ENCODE results near the gene AOC3. TPM values are rescaled to one million over a fixed set of nuclear protein-coding genes. Genes with fewer than 3 reads are reported as not detected.
"Not testable (repeated sequence)": the region's sequence is repeated elsewhere in the genome, so short reads cannot be mapped to it uniquely, and the experiment has no call there.

The AOC3 gene
- total RNA-seq, 1 donor from 2014 or later, result 61.7 TPM

DNA sequence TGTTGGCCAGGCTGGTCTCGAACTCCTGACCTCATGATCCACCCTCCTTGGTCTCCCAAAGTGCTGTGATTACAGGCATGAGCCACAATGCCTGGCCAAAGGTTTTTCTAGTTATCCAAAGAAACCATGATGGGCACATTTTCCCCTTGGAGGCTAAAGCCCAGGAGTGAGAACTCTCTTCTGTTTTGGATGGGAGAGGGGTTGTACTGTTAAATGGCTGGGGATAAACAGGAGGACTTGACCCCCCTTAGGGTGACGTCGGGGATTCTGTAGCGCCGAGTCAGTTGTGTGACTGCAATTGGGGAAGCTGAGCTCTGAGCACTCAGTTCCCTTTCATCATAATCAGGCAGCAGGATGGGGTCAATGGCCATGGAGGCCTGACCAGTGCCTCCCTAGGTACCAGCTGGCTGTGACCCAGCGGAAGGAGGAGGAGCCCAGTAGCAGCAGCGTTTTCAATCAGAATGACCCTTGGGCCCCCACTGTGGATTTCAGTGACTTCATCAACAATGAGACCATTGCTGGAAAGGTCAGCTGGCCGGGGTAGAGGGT is 4.1 kb downstream of the AOC3 start:
- intact Hi-C loops (cut with DNase I), result no loop called here
- no peak for ATAC-seq

DNA sequence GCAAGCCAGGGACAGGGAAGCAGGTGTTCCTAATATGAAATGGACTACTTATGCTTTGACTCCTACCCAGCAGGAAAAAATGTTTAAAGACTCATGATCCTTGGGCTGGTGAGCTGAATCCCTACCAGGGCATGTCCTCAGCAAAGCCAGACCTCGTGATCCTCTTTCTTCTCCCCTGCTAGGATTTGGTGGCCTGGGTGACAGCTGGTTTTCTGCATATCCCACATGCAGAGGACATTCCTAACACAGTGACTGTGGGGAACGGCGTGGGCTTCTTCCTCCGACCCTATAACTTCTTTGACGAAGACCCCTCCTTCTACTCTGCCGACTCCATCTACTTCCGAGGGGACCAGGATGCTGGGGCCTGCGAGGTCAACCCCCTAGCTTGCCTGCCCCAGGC is 5.1 kb downstream of the AOC3 start:
- DNase-seq (ENCODE audit: low spot score); ATAC-seq; intact Hi-C loops (cut with DNase I): not testable (repeated sequence)

More for the DNA sequence above, 4.1 kb downstream of the AOC3 start:
- DNase-seq (ENCODE audit: low spot score), result peak; percentile 47

DNA sequence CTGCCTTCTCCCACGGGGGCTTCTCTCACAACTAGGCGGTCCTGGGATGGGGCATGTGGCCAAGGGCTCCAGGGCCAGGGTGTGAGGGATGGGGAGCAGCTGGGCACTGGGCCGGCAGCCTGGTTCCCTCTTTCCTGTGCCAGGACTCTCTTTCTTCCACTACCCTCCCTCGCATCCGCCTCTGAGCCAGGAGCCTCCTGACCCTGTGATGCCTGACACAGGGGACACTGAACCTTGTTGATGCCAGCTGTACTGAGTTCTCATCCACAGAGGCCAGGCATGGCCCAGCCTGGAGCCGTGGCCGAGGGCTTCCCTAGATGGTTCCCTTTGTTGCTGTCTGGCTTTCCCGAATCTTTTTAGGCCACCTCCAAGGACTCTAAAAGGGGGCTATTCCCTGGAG is 5.5 kb downstream of the AOC3 start:
- DNase-seq (ENCODE audit: low spot score); ATAC-seq; intact Hi-C loops (cut with DNase I): not testable (repeated sequence)

DNA sequence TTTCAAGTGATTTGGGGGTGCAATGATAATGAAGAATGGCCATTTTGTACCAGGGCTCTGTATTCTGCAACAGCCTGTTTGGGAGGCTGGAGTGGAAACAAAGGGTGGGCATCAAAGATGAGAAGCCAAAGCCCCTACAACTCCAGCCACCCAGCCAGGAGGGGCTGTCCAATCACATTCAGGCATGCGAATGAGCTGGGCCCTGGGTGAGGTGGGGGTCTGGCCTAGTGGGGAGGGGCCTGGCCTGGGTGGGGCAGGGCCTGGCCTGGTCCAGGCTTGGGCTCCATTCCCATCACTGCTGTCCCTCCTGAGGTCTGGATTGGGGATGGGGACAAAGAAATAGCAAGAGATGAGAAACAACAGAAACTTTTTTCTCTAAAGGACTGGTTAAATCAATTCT is 6.4 kb downstream of the AOC3 start:
- DNase-seq (ENCODE audit: low spot score) (no peak), ATAC-seq (no peak)
- intact Hi-C loops (cut with DNase I), result no loop called here

DNA sequence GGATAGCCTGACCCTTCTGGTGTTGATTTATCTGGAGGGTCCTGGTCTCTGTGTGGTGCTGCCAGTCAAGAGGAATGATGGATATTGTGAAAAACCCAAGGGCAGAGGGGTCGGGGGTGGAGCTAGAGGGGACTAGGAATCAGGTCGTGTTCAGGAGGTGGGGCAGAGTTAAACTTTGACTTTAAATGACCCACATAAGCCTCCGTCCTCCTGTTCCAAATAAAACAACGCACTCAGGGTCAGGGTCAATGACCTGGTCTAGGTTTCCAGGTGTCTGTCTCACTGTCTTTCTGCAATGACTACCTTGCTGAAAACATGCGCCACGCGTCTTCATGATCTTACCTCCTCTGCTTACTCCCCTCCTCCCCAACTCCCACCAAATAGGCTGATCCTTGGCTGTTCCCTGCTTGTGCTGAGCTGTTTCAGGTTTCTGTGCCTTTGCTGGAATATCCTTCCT is 14.7 kb downstream of the AOC3 start:
- ATAC-seq, result no peak
- no peak for DNase-seq (ENCODE audit: low spot score)
- intact Hi-C loops (cut with DNase I), result no loop called here

DNA sequence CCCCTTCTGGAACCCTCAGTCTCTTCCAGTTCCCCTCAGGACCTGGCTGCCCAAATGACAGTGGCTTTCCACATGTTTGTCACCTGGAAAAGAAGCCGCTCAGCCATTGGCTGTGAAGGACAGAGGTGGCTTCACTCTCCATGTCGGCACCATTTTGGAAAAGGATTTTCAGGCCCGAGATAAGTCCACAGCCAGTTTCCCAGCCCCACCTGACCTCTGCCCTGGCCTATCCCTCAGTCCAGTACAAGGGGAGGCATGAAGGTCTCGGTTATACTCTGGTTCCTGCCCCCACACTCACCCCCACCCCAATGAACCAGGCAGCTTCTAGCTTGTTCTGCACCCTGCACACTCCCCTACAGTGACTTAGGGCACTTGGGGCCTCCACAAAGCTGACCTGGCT is 15.2 kb downstream of the AOC3 start:
- intact Hi-C loops (cut with DNase I), result no loop called here

DNA sequence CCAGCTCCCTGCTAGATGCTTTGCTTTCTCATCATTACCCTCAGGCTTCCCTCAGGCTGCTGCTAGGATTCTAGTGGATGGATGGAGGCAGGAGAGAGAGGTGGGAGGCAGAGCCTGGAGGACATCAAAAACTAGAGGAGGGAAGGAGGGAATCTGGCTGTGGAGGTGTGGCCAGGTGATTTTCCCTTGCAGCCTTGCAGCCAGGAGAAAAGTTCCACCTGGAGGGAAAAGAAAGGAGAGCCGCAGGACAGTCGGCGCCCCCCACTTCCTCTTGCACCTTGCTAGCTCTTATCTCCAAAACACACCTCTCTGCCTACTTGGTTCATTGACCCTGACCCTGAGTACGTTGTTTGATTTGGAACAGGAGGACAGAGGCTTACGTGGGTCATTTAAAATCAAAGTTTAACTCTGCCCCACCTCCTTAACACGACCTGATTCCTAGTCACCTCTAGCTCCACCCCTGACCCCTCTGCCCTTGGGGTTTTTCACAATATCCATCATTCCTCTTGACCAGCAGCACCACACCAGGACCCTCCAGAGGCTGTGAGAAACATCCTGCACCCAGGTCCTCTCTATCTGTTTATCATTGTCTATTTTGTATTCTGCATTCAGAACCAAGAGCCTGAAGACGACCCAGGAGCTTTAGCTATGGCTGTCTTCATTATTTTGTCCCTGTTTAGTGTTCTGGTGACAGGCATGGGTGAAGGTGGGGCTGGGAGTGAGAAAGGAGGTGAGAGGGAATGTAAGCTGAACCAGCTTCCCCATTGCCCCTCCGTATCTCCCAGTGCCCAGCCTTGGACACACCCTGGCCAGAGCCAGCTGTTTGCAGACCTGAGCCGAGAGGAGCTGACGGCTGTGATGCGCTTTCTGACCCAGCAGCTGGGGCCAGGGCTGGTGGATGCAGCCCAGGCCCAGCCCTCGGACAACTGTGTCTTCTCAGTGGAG is 15.9 kb downstream of the AOC3 start:
- intact Hi-C loops (cut with DNase I), result no loop called here
- ATAC-seq (no peak), DNase-seq (ENCODE audit: low spot score) (no peak)

More for the DNA sequence above, 15.2 kb downstream of the AOC3 start:
- no peak for ATAC-seq
- DNase-seq (ENCODE audit: low spot score), result no peak

DNA sequence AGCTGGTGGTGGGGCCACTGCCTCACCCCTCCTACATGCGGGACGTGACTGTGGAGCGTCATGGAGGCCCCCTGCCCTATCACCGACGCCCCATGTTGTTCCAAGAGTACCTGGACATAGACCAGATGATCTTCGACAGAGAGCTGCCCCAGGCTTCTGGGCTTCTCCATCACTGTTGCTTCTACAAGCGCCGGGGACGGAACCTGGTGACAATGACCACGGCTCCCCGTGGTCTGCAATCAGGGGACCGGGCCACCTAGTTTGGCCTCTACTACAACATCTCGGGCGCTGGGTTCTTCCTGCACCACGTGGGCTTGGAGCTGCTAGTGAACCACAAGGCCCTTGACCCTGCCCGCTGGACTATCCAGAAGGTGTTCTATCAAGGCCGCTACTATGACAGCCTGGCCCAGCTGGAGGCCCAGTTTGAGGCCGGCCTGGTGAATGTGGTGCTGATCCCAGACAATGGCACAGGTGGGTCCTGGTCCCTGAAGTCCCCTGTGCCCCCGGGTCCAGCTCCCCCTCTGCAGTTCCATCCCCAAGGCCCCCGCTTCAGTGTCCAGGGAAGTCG is 16.8 kb downstream of the AOC3 start:
- ATAC-seq; DNase-seq (ENCODE audit: low spot score); intact Hi-C loops (cut with DNase I): not testable (repeated sequence)

DNA sequence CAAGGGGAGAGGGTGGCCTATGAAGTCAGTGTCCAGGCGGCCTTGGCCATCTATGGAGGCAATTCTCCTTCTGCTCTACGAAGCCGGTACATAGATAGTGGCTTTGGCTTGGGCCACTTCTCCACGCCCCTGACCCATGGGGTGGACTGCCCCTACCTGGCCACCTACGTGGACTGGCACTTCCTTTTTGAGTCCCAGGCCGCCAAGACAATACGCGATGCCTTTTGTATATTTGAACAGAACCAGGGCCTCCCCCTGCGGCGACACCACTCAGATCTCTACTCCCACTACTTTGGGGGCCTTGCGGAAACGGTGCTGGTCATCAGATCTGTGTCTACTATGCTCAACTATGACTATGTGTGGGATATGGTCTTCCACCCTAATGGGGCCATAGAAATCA is 17.3 kb downstream of the AOC3 start:
- DNase-seq (ENCODE audit: low spot score), result no peak
- no peak for ATAC-seq
- intact Hi-C loops (cut with DNase I), result no loop called here

DNA sequence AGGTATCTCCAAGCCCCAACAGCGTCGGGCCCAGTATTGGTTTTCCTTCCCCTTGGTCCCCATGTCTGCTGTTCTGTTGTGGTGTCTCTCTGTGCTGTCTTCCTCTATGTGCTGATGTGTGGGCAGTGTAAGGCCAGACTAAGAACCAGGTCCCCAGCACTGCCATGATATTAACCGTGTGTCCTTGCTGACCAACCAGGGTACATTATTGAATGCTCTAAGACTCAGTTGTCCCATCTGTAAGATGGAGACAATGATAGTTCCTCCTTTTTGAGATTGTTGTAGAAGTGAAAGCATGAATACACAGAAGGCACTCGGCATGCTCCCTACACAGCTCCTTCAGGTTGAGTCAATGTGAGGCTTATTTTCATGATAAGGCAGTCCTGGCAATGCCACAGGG is 20.6 kb downstream of the AOC3 start:
- ATAC-seq (no peak), DNase-seq (ENCODE audit: low spot score) (no peak)
- intact Hi-C loops (cut with DNase I), result no loop called here

DNA sequence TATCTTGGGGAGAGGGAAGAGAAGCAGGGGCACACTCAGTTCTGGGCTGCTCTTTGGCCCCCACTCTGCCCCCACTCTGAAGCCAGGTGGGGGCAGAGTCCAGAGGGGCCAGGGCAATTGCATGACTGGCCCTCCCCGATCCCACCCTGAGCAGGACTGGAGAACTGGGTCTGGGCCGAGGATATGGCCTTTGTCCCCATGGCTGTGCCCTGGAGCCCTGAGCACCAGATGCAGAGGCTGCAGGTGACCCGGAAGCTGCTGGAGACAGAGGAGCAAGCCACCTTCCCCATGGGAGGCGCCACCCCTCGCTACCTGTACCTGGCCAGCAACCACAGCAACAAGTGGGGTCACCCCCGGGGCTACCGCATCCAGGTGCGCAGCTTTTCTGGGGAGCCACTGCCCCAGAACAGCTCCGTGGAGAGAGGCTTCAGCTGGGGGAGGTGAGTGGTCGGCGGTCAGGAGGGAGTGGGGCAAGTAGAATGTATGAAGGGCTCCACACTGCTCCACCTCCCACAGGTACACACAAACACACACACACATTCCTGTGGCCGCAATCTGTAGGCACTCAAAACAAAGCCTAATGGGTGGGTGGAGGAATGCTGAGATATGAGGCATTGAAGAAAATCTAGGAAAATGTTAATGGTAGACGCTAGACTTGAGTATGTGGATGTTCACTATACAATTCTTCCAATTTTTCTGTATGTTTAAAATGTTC is 21.4 kb downstream of the AOC3 start:
- DNase-seq (ENCODE audit: low spot score) (no peak), ATAC-seq (no peak)
- intact Hi-C loops (cut with DNase I), result no loop called here

DNA sequence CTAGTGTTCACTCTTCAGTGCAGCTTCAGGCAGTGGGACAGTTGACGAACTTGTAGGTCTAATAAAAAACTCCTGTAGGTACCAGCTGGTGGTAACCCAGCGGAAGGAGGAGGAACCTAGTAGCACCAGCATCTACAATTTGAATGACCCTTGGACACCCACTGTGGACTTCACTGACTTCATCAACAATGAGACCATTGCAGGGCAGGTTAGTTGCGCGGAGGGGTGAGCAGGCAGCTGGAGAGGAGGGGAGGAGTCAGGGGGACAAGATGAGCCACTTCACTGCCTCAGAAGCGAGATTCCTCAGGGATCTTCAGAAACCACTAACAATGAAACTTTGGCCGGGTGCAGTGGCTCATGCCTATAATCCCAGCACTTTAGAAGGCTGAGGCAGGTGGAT is 22.3 kb downstream of the AOC3 start:
- no peak for ATAC-seq

DNA sequence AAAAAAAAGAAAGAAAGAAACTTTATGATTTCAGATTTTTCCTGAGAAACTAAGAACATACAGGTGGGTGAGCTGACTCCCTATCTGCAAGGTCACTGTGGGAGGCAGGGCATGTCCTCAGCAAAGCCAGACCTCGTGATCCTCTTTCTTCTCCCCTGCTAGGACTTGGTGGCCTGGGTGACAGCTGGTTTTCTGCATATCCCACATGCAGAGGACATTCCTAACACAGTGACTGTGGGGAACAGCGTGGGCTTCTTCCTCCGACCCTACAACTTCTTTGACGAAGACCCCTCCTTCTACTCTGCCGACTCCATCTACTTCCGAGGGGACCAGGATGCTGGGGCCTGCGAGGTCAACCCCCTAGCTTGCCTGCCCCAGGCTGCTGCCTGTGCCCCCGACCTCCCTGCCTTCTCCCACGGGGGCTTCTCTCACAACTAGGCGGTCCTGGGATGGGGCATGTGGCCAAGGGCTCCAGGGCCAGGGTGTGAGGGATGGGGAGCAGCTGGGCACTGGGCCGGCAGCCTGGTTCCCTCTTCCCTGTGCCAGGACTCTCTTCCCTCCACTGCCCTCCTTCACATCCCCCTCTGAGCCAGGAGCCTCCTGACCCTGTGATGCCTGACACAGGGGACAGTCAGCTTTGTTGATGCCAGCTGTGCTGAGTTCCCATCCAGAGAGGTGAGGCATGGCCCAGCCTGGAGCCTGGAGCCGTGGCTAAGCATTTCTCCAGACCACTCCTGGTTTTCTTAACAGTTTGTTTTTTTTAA is 23.1 kb downstream of the AOC3 start:
- ATAC-seq; DNase-seq (ENCODE audit: low spot score); intact Hi-C loops (cut with DNase I): not testable (repeated sequence)

More for the DNA sequence above, 22.3 kb downstream of the AOC3 start:
- no peak for DNase-seq (ENCODE audit: low spot score)
- intact Hi-C loops (cut with DNase I), result no loop called here

DNA sequence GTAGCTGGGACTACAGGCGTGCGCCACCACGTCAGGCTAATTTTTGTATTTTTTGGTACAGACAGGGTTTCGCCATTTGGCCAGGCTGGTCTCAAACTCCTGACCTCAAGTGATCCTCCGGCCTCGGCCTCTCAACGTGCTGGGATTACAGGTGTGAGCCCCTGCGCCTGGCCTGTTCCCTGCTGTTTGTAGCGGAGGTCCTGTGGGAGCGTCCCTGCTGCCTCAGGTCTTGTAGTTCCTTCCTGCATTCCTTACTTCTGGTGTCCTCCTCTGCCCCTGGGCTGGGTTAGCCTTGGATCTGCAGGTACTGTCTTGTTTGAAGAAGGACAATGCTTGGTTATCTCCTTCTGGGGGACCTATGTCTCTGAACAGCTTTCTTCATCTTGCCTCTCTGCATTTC is 26.0 kb downstream of the AOC3 start:
- ATAC-seq, result no peak
- DNase-seq (ENCODE audit: low spot score), result no peak
- intact Hi-C loops (cut with DNase I), result no loop called here

DNA sequence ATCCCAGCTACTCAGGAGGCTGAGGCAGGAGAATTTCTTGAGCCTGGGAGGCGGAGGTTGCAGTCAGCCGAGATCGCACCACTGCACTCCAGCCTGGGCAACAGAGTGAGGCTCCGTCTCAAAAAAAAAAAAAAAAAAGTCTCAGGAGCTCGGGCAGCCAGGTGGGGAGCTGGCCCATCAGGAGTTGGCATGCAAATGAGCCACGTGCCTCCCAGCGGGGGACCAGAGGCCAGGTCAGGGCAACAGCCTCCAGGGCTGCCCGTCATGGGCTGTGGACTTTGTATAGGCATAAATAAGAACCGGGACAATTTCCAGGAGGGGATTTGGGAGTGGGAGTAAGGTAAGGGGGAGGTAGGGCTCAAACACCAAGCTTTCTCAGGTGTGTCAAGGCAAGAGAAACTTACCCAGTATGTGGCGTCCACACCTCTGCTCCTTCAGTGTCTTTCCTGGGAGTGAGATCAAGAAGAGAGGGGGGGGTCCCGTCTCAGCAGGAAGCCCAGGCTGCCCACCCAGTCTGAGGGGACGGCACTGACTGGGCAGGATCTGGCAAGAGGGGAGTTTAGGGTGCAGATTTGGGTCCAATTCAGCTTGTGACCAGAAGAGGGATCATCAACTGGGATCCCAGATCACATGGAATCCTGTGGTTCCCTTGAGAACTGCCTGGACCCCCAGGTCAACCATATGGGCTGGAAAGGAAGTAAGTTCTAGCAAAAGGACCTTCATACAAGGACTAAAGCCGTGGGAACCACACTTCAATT is 27.3 kb downstream of the AOC3 start:
- DNase-seq (ENCODE audit: low spot score) (no peak), ATAC-seq (no peak)
- intact Hi-C loops (cut with DNase I), result no loop called here

DNA sequence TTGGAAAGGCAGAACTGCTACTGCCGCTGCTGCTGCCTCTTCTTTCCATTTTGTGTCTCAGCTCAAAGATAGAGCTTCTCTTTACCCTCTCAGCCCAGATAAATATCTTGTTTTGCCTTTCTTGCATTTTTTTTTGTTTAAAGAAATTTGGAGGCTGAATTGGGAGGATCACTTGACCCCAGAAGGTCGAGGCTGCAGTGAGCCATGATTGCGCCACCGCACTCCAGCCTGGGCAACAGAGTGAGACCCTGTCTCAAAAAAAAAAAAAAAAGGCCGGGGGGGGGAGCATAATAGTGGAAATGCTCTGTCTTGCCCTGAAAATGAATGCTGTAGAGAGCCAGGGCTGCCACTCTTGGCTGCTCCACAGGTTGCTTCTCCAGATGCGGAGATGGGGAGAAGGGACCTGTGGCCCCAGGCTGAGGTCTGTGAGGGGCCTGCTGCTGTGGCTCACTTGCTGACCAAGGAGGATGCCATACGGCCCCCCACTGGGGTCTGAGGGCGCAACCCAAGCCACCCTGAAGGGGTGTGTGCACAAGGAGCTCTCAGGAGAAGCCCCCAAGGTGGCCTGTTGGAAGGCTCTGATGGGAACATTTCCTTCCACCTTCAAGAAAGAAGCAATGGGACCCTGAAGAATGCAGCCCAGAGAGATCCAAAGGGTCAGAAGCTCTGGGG is 28.1 kb downstream of the AOC3 start:
- ATAC-seq (no peak), DNase-seq (ENCODE audit: low spot score) (no peak)
- intact Hi-C loops (cut with DNase I), result no loop called here

DNA sequence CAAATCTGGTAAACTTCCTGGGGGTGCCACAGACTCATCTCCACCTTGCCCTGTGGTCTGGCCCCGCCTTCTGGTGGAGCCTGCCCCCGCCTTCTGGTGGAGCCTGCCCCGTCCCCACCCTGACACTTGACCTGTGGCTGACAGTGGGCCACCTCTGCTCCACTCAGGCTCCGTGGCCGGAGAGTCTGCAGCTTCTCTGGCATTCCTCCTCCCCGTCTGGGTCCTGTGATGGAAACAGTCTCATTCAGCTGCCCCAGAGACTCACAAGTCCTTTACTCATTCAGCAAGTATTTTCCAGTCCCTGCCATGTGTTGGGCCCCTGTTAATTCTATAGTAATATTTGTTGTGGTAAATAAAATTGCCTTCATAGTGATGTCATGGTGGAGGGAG is 28.6 kb downstream of the AOC3 start:
- ATAC-seq (no peak), DNase-seq (ENCODE audit: low spot score) (no peak)
- intact Hi-C loops (cut with DNase I), result no loop called here
